Spleen (tissue), 11 donors: ENCODE measurements around the gene PLEKHA7. TPM values are rescaled to one million over a fixed set of nuclear protein-coding genes. Genes with fewer than 3 reads are reported as not detected.

Experiments
- DNase-seq: peaks from one replicate; pipeline ENCODE4 v3.0.0-alpha.2; 2020
- H3K27ac ChIP-seq, 8 donors: fragments of 200-600 bp; sonication (generic) in 7 of 8; 1 replicate in 4 of 8; 2 replicates in 4 of 8; pipeline versions ENCODE4 v1.5.0 to v1.8.0; 2016 to 2021; ENCODE audit warnings: inconsistent platforms in 4 of 8, mild to moderate bottlenecking in 4 of 8, moderate library complexity in 1 of 8
- H3K27me3 ChIP-seq, 7 donors: fragments of 200-600 bp; sonication (generic) in 6 of 7; replicated peaks in 1 of 7; 1 replicate in 4 of 7; 2 replicates in 3 of 7; pipeline versions ENCODE4 v1.5.0 to v1.8.0; 2016 to 2021; ENCODE audit warnings: inconsistent platforms in 3 of 7, mild to moderate bottlenecking in 1 of 7
- H3K36me3 ChIP-seq, 6 donors: fragments of 200-600 bp; sonication (generic) in 5 of 6; 1 replicate in 4 of 6; 2 replicates in 2 of 6; pipeline versions ENCODE4 v1.5.0 to v1.8.0; 2016 to 2021; ENCODE audit warnings: inconsistent platforms in 2 of 6
- H3K4me1 ChIP-seq, 6 donors: fragments of 200-600 bp; sonication (generic) in 5 of 6; 1 replicate in 3 of 6; 2 replicates in 3 of 6; pipeline versions ENCODE4 v1.5.0 to v1.8.0; 2016 to 2021; ENCODE audit warnings: inconsistent platforms in 3 of 6
- H3K4me3 ChIP-seq, 8 donors: fragments of 200-600 bp; sonication (generic) in 7 of 8; 1 replicate in 4 of 8; 2 replicates in 4 of 8; pipeline versions ENCODE4 v1.5.0 to v1.8.0; 2016 to 2021; ENCODE audit warnings: inconsistent platforms in 4 of 8, mild to moderate bottlenecking in 4 of 8, moderate library complexity in 2 of 8
- H3K9me3 ChIP-seq, 8 donors: fragments of 200-600 bp; sonication (generic) in 7 of 8; 1 replicate in 4 of 8; 2 replicates in 4 of 8; pipeline versions ENCODE4 v1.5.0 to v1.8.0; 2016 to 2021; ENCODE audit warnings: inconsistent platforms in 4 of 8
- POLR2A ChIP-seq, 3 donors: fragments of 450-650 bp; IDR thresholded peaks; one replicate each; pipeline ENCODE4 v1.5.1; 2017; ENCODE audit warnings: antibody characterized with exemption in 3 of 3, mild to moderate bottlenecking in 1 of 3
- POLR2AphosphoS5 ChIP-seq, 3 donors: sonication (generic); formaldehyde crosslinking; IDR thresholded peaks; one replicate each; pipeline ENCODE4 v1.5.1; 2017; ENCODE audit warnings: antibody characterized with exemption in 3 of 3
- WGBS, 5 donors: extraction: QIAGEN DNeasy Blood & Tissue Kit in 3 of 5; methylation state at CpG; one replicate each; pipeline versions ENCODE4 v1.1.5 to v1.1.7; 2013 to 2018; 5-methylcytosine and 5-hydroxymethylcytosine counted together
- intact Hi-C: fragments of 100-400 bp; cut with DNase I; formaldehyde crosslinking; loops from one replicate; pipeline ENCODE4 v1.15.0; 2023; ENCODE audit warnings: low total_unique reads
- polyA plus RNA-seq, 3 donors: library from polyadenylated mRNA; stranded (reverse); fragments of 200-250 nt; gene quantifications; one replicate each; pipeline ENCODE4 v1.2.1, GENCODE V29; 2013
- total RNA-seq, 7 donors: library from RNA; depleted of rRNA in 3 of 7; stranded (reverse); fragments of >200 nt in 3 of 7; fragmentation: NEBNext Ultra II Directional in 4 of 7; extraction: Animal tissue kit (Norgen Biotek cat#: 25700) in 4 of 7; gene quantifications; one replicate each; pipeline versions ENCODE4 v1.1.0 to v1.2.1, GENCODE V29; 2016 to 2021
- TF ChIP-seq, protein P1 (sequence below), 11 experiments: fragments of 200-600 bp in 7 of 11; fragments of 450-650 bp in 4 of 11; sonication (generic) in 4 of 11; IDR thresholded peaks in 8 of 11; conservative IDR thresholded peaks in 3 of 11; 1 replicate in 7 of 11; 2 replicates in 4 of 11; pipeline versions ENCODE4 v1.4.0 to v1.8.0; 2016 to 2021; ENCODE audit warnings: antibody characterized with exemption in 11 of 11, inconsistent platforms in 4 of 11, mild to moderate bottlenecking in 1 of 11
- donor health status: healthy with polysubstance abuse.
- donor health status: DM: no; HTN: no; CAD: no; lungs with moderate emphysema.
- donor health status: DM: no; HTN: no; CAD: no.
- donor health status: Bipolar disorder and iron deficiency.
- donor health status: healthy.
- donor health status: DM: no; HTN: no; CAD: no.
- donor health status: DM: yes; HTN: yes; CAD: no.

The PLEKHA7 gene
- total and polyA plus RNA-seq, 10 donors, result 1.8 to 12.8 (median 5.8) TPM

GRCh38 chr11:16749666-16750065 lies 264.5 kb downstream of the PLEKHA7 start:
- Histone ChIP-seq H3K27me3 (no peaks in the 10 kb centered on the region), H3K36me3 (peaks cover 9 to 100% (median 90%) of the 10 kb centered on the region in 6 donors), H3K9me3 (no peaks in the 10 kb centered on the region), H3K27ac (no peak overlapping the region), H3K4me1 (peaks cover 0 to 42% (median 12%) of the 10 kb centered on the region in 6 donors), H3K4me3 (no peak overlapping the region)
- DNase-seq, result no peak
- TF ChIP-seq, protein P1, sequence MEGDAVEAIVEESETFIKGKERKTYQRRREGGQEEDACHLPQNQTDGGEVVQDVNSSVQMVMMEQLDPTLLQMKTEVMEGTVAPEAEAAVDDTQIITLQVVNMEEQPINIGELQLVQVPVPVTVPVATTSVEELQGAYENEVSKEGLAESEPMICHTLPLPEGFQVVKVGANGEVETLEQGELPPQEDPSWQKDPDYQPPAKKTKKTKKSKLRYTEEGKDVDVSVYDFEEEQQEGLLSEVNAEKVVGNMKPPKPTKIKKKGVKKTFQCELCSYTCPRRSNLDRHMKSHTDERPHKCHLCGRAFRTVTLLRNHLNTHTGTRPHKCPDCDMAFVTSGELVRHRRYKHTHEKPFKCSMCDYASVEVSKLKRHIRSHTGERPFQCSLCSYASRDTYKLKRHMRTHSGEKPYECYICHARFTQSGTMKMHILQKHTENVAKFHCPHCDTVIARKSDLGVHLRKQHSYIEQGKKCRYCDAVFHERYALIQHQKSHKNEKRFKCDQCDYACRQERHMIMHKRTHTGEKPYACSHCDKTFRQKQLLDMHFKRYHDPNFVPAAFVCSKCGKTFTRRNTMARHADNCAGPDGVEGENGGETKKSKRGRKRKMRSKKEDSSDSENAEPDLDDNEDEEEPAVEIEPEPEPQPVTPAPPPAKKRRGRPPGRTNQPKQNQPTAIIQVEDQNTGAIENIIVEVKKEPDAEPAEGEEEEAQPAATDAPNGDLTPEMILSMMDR (IDR thresholded peaks at IDR 0.05 in 8 of 11, conservative IDR thresholded peaks at IDR 0.05 in 3 of 11), result no peak
- no peak for TF ChIP-seq POLR2A (IDR thresholded peaks at IDR 0.05)
- no peak for TF ChIP-seq POLR2AphosphoS5 (IDR thresholded peaks at IDR 0.05)
- intact Hi-C loops, result no loop called here
- 57 to 75% (median 66%) methylated on average over 2 of the region's 2 CpGs for WGBS, 5 donors

DNA sequence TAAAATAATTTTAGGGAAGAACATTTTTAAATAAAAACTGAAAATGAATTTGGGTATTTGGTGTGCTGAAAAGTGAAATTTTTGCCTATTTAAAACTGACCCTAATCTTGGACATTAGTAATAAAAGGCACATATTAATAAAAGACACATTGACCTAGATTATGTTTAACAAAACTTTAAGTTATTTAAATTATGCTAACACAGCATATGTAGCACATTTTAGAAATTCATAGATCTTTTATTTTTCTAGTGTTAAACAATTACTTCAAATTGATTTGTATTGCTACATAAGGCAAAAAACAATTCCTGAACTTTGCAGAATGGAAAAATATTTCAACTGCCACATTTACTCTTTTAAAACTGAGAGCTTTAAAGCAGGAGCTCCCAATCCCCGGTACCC lies 265.1 kb downstream of the PLEKHA7 start:
- intact Hi-C loops, result no loop called here

GRCh38 chr11:16745950-16746605 lies 268.1 kb downstream of the PLEKHA7 start:
- no peaks in the 10 kb centered on the region for H3K27me3 ChIP-seq
- H3K9me3 ChIP-seq, result no peaks in the 10 kb centered on the region
- peaks cover 3 to 85% (median 60%) of the 10 kb centered on the region in 6 donors for H3K36me3 ChIP-seq
- H3K27ac ChIP-seq, result no peak overlapping the region
- WGBS, 5 donors, result 79 to 94% (median 90%) methylated on average over 2 of the region's 2 CpGs
- TF ChIP-seq POLR2A (IDR thresholded peaks at IDR 0.05), result no peak
- TF ChIP-seq, protein P1 (IDR thresholded peaks at IDR 0.05 in 8 of 11, conservative IDR thresholded peaks at IDR 0.05 in 3 of 11), result no peak
- no peak for TF ChIP-seq POLR2AphosphoS5 (IDR thresholded peaks at IDR 0.05)
- intact Hi-C loops, result no loop called here
- peaks cover 24 to 78% (median 47%) of the 10 kb centered on the region in 6 donors for H3K4me1 ChIP-seq
- no peak for DNase-seq
- H3K4me3 ChIP-seq, result no peak overlapping the region

More for the DNA sequence above, 265.1 kb downstream of the PLEKHA7 start:
- Histone ChIP-seq H3K9me3 (no peaks in the 10 kb centered on the region), H3K27me3 (no peaks in the 10 kb centered on the region), H3K4me3 (no peak overlapping the region), H3K36me3 (peaks cover 9 to 100% (median 87%) of the 10 kb centered on the region in 6 donors), H3K27ac (no peak overlapping the region), H3K4me1 (peaks cover 0 to 48% (median 18%) of the 10 kb centered on the region in 6 donors)
- DNase-seq, result no peak
- TF ChIP-seq POLR2AphosphoS5 (IDR thresholded peaks at IDR 0.05), result no peak
- TF ChIP-seq, protein P1 (IDR thresholded peaks at IDR 0.05 in 8 of 11, conservative IDR thresholded peaks at IDR 0.05 in 3 of 11), result no peak
- no peak for TF ChIP-seq POLR2A (IDR thresholded peaks at IDR 0.05)
- WGBS, 5 donors, result 91 to 100% (median 100%) methylated on average over 1 of the region's 1 CpG

GRCh38 chr11:16744128-16744725 lies 270.0 kb downstream of the PLEKHA7 start:
- Histone ChIP-seq H3K36me3 (peaks cover 0 to 74% (median 41%) of the 10 kb centered on the region in 6 donors), H3K27ac (no peak overlapping the region), H3K9me3 (no peaks in the 10 kb centered on the region), H3K4me1 (peaks cover 26 to 91% (median 63%) of the 10 kb centered on the region in 6 donors), H3K4me3 (no peak overlapping the region), H3K27me3 (no peaks in the 10 kb centered on the region)
- DNase-seq, result no peak
- WGBS, 5 donors, result 92 to 95% (median 94%) methylated on average over 5 of the region's 5 CpGs
- TF ChIP-seq POLR2A (IDR thresholded peaks at IDR 0.05), result no peak
- TF ChIP-seq, protein P1 (IDR thresholded peaks at IDR 0.05 in 8 of 11, conservative IDR thresholded peaks at IDR 0.05 in 3 of 11), result no peak
- TF ChIP-seq POLR2AphosphoS5 (IDR thresholded peaks at IDR 0.05), result no peak
- intact Hi-C loops, result no loop called here
